Stimulated activated CD4-positive, alpha-beta T cell treated with anti-CD3 and anti-CD28 coated beads, Interleukin-4, amount 100 ng/mL, for 24 hours (primary cell): Measurements from ENCODE around the gene ARHGAP44.
"Not testable (repeated sequence)": the region's sequence is repeated elsewhere in the genome, so short reads cannot be mapped to it uniquely, and the experiment has no call there.

ENCODE experiments used
- DNase-seq: peaks from one replicate; pipeline ENCODE4 v3.0.0-alpha.2; 2020

Gene ARHGAP44

GRCh38 chr17:12966413-12966812, 177.1 kb downstream of the ARHGAP44 start:
- no peak for DNase-seq

- no peak for DNase-seq
Measured at GRCh38 chr17:12967962-12968361, 178.7 kb downstream of the ARHGAP44 start.

- DNase-seq: no peak
Measured at GRCh38 chr17:12973496-12974004, 184.3 kb downstream of the ARHGAP44 start.

- DNase-seq: no peak
Measured at GRCh38 chr17:12974005-12974531, 184.8 kb downstream of the ARHGAP44 start.

- DNase-seq: no peak
Measured at GRCh38 chr17:12977008-12977751, 187.9 kb downstream of the ARHGAP44 start.

- not testable (repeated sequence) for DNase-seq
Measured at GRCh38 chr17:12978787-12979186, 189.5 kb downstream of the ARHGAP44 start.

GRCh38 chr17:12979246-12979645, 189.9 kb downstream of the ARHGAP44 start:
- no peak for DNase-seq

GRCh38 chr17:12979826-12980500, 190.7 kb downstream of the ARHGAP44 start:
- DNase-seq: no peak

GRCh38 chr17:12982224-12982623, 192.9 kb downstream of the ARHGAP44 start:
- DNase-seq: no peak

- no peak for DNase-seq
Measured at GRCh38 chr17:12983991-12984884, 194.9 kb downstream of the ARHGAP44 start.

GRCh38 chr17:12985431-12986293, 196.4 kb downstream of the ARHGAP44 start:
- no peak for DNase-seq

- no peak for DNase-seq
Measured at GRCh38 chr17:12987120-12987519, 197.8 kb downstream of the ARHGAP44 start.

GRCh38 chr17:12990041-12990808, 200.9 kb downstream of the ARHGAP44 start:
- no peak for DNase-seq

GRCh38 chr17:12990926-12991325, 201.6 kb downstream of the ARHGAP44 start:
- DNase-seq: no peak

GRCh38 chr17:12992676-12993075, 203.4 kb downstream of the ARHGAP44 start:
- no peak for DNase-seq

- no peak for DNase-seq
Measured at GRCh38 chr17:12993631-12994030, 204.3 kb downstream of the ARHGAP44 start.

- DNase-seq: no peak
Measured at GRCh38 chr17:12994341-12995074, 205.2 kb downstream of the ARHGAP44 start.

- DNase-seq: no peak
Measured at GRCh38 chr17:12995106-12995895, 206.0 kb downstream of the ARHGAP44 start.

- no peak for DNase-seq
Measured at GRCh38 chr17:12995896-12996295, 206.6 kb downstream of the ARHGAP44 start.

- no peak for DNase-seq
Measured at GRCh38 chr17:12996357-12996756, 207.1 kb downstream of the ARHGAP44 start.
